HEK293 (cell line): ENCODE measurements around the gene BCL2.

Source experiments
- CTCF ChIA-PET: fragments of 350-600 bp; formaldehyde crosslinking; extraction: SDS; loops from one replicate; lab custom pipeline; 2021; ENCODE audit warnings: antibody characterized with exemption; lab: Yijun Ruan, JAX
- POLR2A ChIA-PET: fragments of 300-600 bp; formaldehyde crosslinking; extraction: SDS; loops from one replicate; lab custom pipeline; 2020; ENCODE audit warnings: antibody characterized with exemption, inconsistent platforms; lab: Yijun Ruan, JAX
- H3K27ac ChIP-seq: fragments of 200-500 bp; sonication (Bioruptor generic); 2 replicates; pipeline ENCODE4 v1.5.1; 2014; ENCODE audit warnings: low read depth, low read length, control low read depth, inconsistent platforms; ENCODE audit errors: extremely low read depth
- H3K36me3 ChIP-seq, 2 experiments: fragments of 200-500 bp in 1 of 2; sonication (Bioruptor generic) in 1 of 2; 1 replicate in 1 of 2; 2 replicates in 1 of 2; pipeline ENCODE4 v1.5.1; 2014 to 2017; ENCODE audit warnings: inconsistent platforms in 2 of 2, low read length in 2 of 2; ENCODE audit not compliant: control insufficient read depth in 2 of 2, insufficient read depth in 1 of 2
- H3K4me1 ChIP-seq: fragments of 200-500 bp; sonication (Bioruptor generic); 2 replicates; pipeline ENCODE4 v1.5.1; 2014; ENCODE audit warnings: mild to moderate bottlenecking, low read length, inconsistent platforms; ENCODE audit not compliant: control insufficient read depth, insufficient read depth
- H3K4me3 ChIP-seq: 2 replicates; pipeline ENCODE4 v1.5.1; 2011; ENCODE audit warnings: low read depth, mild to moderate bottlenecking, control low read depth, low read length, moderate library complexity
- H3K9me3 ChIP-seq: fragments of 200-500 bp; sonication (Bioruptor generic); 2 replicates; pipeline ENCODE4 v1.5.1; 2014; ENCODE audit warnings: low read depth, low read length, inconsistent platforms; ENCODE audit not compliant: control insufficient read depth, insufficient read depth
- ELK4 ChIP-seq: IDR thresholded peaks from 2 replicates; pipeline ENCODE4 v1.6.1; 2011; ENCODE audit warnings: mild to moderate bottlenecking, low read depth, low read length, borderline replicate concordance
- GLIS2 ChIP-seq: fragments of 450-650 bp; formaldehyde crosslinking; IDR thresholded peaks from 2 replicates; pipeline ENCODE4 v1.5.1; 2016; ENCODE audit warnings: missing biosample characterization, missing genetic modification characterization
- KLF17 ChIP-seq: fragments of 450-650 bp; formaldehyde crosslinking; IDR thresholded peaks from 2 replicates; pipeline ENCODE4 v1.5.1; 2016; ENCODE audit warnings: missing biosample characterization, missing genetic modification characterization
- RBAK ChIP-seq: fragments of 450-650 bp; formaldehyde crosslinking; IDR thresholded peaks from 2 replicates; pipeline ENCODE4 v1.5.1; 2016; ENCODE audit warnings: missing biosample characterization, missing genetic modification characterization
- SP3 ChIP-seq: fragments of 450-650 bp; formaldehyde crosslinking; IDR thresholded peaks from 2 replicates; pipeline ENCODE4 v1.5.1; 2016; ENCODE audit warnings: missing biosample characterization, missing genetic modification characterization
- ZBTB20 ChIP-seq: fragments of 450-650 bp; formaldehyde crosslinking; IDR thresholded peaks from 2 replicates; pipeline ENCODE4 v1.5.1; 2016; ENCODE audit warnings: missing biosample characterization, missing genetic modification characterization
- ZBTB48 ChIP-seq: fragments of 450-650 bp; formaldehyde crosslinking; IDR thresholded peaks from 2 replicates; pipeline ENCODE4 v1.5.1; 2016; ENCODE audit warnings: missing biosample characterization, missing genetic modification characterization
- ZFP37 ChIP-seq: fragments of 450-650 bp; formaldehyde crosslinking; IDR thresholded peaks from 2 replicates; pipeline ENCODE4 v1.5.1; 2016; ENCODE audit warnings: missing biosample characterization, missing genetic modification characterization
- ZNF19 ChIP-seq: fragments of 450-650 bp; formaldehyde crosslinking; IDR thresholded peaks from 2 replicates; pipeline ENCODE4; 2016; ENCODE audit warnings: missing biosample characterization, missing genetic modification characterization, low read depth
- ZNF24 ChIP-seq: fragments of 450-650 bp; formaldehyde crosslinking; IDR thresholded peaks from 2 replicates; pipeline ENCODE4 v1.5.1; 2016; ENCODE audit warnings: missing biosample characterization, missing genetic modification characterization
- ZNF350 ChIP-seq: fragments of 450-650 bp; formaldehyde crosslinking; IDR thresholded peaks from 2 replicates; pipeline ENCODE4 v1.5.0; 2017; ENCODE audit warnings: missing biosample characterization, mild to moderate bottlenecking, missing genetic modification characterization
- ZNF664 ChIP-seq: fragments of 450-650 bp; formaldehyde crosslinking; IDR thresholded peaks from 2 replicates; pipeline ENCODE4 v1.5.1; 2016; ENCODE audit warnings: missing biosample characterization, missing genetic modification characterization
- ZNF670 ChIP-seq: fragments of 450-650 bp; formaldehyde crosslinking; IDR thresholded peaks from 2 replicates; pipeline ENCODE4 v1.5.1; 2016; ENCODE audit warnings: missing biosample characterization, missing genetic modification characterization, low read depth
- ZNF692 ChIP-seq: fragments of 450-650 bp; formaldehyde crosslinking; IDR thresholded peaks from 2 replicates; pipeline ENCODE4 v1.5.1; 2016; ENCODE audit warnings: missing biosample characterization, missing genetic modification characterization
- ZNF792 ChIP-seq: fragments of 450-650 bp; formaldehyde crosslinking; IDR thresholded peaks from 2 replicates; pipeline ENCODE4 v1.5.1; 2016; ENCODE audit warnings: missing biosample characterization, missing genetic modification characterization
- TF ChIP-seq, protein P1 (sequence below): fragments of 450-650 bp; formaldehyde crosslinking; IDR thresholded peaks from 2 replicates; pipeline ENCODE4 v1.5.1; 2016; ENCODE audit warnings: missing biosample characterization, missing genetic modification characterization
- TF ChIP-seq, protein P2 (sequence below): fragments of 450-650 bp; formaldehyde crosslinking; IDR thresholded peaks from 2 replicates; pipeline ENCODE4 v1.5.1; 2016; ENCODE audit warnings: missing biosample characterization, missing genetic modification characterization

The BCL2 gene

DNA sequence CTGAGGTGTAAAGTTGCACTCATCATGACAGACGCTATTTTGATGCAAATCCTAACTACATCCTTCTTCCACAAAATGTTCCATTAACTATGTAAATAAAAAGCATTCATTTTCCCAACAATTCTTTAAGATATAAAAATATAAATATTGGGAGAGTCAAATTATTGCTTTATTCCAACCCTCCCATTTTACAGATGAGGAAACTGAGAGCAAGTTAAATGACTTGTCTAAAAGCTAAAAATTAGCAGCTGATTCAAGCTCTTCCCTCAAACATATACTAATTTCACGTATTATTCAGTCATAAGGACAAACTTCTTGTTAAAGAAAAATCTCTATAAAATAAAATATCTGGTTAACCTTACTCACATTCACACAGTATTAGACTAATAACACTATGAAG is 30.7 kb upstream of the BCL2 start (continued):
- no peak for TF ChIP-seq RBAK
- TF ChIP-seq ZNF350 (tag by site-specific recombination): no peak

DNA sequence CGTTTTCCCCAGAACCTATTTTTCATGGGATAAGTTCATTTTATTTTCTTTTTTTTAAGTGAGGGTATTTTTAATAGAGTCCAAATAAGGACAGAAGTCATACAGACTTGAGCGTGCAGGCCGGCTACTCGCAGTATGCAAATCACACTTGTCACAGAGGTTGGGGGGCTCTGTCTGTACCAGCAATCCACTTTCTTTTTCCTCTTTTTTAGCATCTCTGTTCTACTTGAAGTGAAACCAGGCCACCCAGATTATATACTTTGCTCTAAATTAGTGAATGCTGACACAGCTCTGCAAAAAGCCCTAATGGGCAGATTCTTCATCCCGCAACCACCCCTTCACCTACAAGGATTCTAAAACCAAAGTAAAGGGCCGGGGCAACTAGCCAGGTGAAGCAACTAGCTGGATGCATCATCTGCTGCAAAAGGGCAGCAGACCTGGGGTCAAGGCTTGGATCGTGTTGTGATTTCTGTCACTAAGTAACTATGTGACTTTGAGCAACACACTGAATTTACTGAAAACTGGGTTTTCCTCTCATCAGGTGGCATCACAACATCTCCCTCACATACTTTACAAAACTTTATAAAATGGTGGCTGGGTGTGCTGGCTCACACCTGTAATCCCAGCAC is 29.1 kb upstream of the BCL2 start:
- ChIA-PET POLR2A (no interaction called here), CTCF (interaction anchor here (1.2 to 1.9 kb wide), 2 partner anchors 9 to 332 kb away, joined by 3 to 10 read pairs; no protein-coding TSS in a partner anchor)
- Histone ChIP-seq H3K27ac (no peak overlapping the region), H3K4me1 (no peaks in the 10 kb centered on the region), H3K36me3 (peaks cover 72 to 76% of the 10 kb centered on the region in 2 experiments), H3K4me3 (no peak overlapping the region), H3K9me3 (no peaks in the 10 kb centered on the region)
- TF ChIP-seq, protein P1, sequence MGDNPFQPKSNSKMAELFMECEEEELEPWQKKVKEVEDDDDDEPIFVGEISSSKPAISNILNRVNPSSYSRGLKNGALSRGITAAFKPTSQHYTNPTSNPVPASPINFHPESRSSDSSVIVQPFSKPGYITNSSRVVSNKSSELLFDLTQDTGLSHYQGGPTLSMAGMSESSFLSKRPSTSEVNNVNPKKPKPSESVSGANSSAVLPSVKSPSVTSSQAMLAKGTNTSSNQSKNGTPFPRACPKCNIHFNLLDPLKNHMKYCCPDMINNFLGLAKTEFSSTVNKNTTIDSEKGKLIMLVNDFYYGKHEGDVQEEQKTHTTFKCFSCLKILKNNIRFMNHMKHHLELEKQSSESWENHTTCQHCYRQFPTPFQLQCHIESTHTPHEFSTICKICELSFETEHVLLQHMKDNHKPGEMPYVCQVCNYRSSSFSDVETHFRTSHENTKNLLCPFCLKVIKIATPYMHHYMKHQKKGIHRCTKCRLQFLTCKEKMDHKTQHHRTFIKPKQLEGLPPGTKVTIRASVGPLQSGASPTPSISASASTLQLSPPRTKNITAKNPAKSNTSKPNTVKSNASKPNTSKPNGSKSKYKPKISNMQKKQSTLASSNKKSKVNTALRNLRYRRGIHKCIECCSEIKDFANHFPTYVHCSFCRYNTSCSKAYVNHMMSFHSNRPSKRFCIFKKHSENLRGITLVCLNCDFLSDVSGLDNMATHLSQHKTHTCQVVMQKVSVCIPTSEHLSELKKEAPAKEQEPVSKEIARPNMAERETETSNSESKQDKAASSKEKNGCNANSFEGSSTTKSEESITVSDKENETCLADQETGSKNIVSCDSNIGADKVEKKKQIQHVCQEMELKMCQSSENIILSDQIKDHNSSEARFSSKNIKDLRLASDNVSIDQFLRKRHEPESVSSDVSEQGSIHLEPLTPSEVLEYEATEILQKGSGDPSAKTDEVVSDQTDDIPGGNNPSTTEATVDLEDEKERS (tag by site-specific recombination): no peak
- TF ChIP-seq ZNF670 (tag by site-specific recombination) (no peak), ZNF24 (tag by site-specific recombination) (no peak), ZNF692 (tag by site-specific recombination) (no peak), ZNF792 (no peak), ZNF664 (tag by site-specific recombination) (no peak), ZBTB48 (tag by site-specific recombination) (no peak), ZNF350 (tag by site-specific recombination) (no peak)

GRCh38 chr18:63346480-63347183 is 27.1 kb upstream of the BCL2 start:
- Histone ChIP-seq H3K27ac (no peak overlapping the region), H3K9me3 (no peaks in the 10 kb centered on the region), H3K4me1 (no peaks in the 10 kb centered on the region), H3K4me3 (no peak overlapping the region), H3K36me3 (peaks cover 75 to 77% of the 10 kb centered on the region in 2 experiments)
- TF ChIP-seq SP3 (no peak), ZFP37 (tag by site-specific recombination) (no peak), ZNF19 (tag by site-specific recombination) (no peak), GLIS2 (tag by site-specific recombination) (no peak), ELK4 (no peak), KLF17 (tag by site-specific recombination) (no peak), ZBTB20 (tag by site-specific recombination) (no peak)
- TF ChIP-seq, protein P2, sequence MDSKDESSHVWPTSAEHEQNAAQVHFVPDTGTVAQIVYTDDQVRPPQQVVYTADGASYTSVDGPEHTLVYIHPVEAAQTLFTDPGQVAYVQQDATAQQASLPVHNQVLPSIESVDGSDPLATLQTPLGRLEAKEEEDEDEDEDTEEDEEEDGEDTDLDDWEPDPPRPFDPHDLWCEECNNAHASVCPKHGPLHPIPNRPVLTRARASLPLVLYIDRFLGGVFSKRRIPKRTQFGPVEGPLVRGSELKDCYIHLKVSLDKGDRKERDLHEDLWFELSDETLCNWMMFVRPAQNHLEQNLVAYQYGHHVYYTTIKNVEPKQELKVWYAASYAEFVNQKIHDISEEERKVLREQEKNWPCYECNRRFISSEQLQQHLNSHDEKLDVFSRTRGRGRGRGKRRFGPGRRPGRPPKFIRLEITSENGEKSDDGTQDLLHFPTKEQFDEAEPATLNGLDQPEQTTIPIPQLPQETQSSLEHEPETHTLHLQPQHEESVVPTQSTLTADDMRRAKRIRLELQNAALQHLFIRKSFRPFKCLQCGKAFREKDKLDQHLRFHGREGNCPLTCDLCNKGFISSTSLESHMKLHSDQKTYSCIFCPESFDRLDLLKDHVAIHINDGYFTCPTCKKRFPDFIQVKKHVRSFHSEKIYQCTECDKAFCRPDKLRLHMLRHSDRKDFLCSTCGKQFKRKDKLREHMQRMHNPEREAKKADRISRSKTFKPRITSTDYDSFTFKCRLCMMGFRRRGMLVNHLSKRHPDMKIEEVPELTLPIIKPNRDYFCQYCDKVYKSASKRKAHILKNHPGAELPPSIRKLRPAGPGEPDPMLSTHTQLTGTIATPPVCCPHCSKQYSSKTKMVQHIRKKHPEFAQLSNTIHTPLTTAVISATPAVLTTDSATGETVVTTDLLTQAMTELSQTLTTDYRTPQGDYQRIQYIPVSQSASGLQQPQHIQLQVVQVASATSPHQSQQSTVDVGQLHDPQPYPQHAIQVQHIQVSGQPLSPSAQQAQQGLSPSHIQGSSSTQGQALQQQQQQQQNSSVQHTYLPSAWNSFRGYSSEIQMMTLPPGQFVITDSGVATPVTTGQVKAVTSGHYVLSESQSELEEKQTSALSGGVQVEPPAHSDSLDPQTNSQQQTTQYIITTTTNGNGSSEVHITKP (tag by site-specific recombination): no peak
- POLR2A ChIA-PET: no interaction called here
- CTCF ChIA-PET: interaction anchor here (0.9 to 1.2 kb wide), 3 partner anchors 23 to 171 kb away, joined by 3 to 4 read pairs (median 3); no protein-coding TSS in a partner anchor
